WTC11 (cell line): Measurements from ENCODE around the gene GATAD2A. TPM values are rescaled to one million over a fixed set of nuclear protein-coding genes. Genes with fewer than 3 reads are reported as not detected.
A peak's percentile ranks its signal among the peaks of the same experiment; 100 is the strongest.
"Not testable (repeated sequence)": the region's sequence is repeated elsewhere in the genome, so short reads cannot be mapped to it uniquely, and the experiment has no call there.

Source experiments
- ATAC-seq: fragments of 200-7000 bp; cut with Tn5 transposase; 2 replicates; pipeline ENCODE4 v1.10.0; 2021; ENCODE audit warnings: mild to moderate bottlenecking, moderate library complexity
- CTCF ChIA-PET: fragments of 300-600 bp; sonication (Branson Sonifier 250); formaldehyde crosslinking; loops from one replicate; lab custom pipeline; 2021; ENCODE audit warnings: antibody characterized with exemption; lab: Charles Lee
- POLR2A ChIA-PET: fragments of 350-600 bp; sonication (Branson Sonifier 250); formaldehyde crosslinking; loops from one replicate; lab custom pipeline; 2021; ENCODE audit warnings: antibody characterized with exemption; lab: Charles Lee
- DNase-seq: peaks from one replicate; pipeline ENCODE4 v3.0.0; 2021; ENCODE audit warnings: low spot score
- H3K27ac Mint-ChIP-seq: 2 replicates; pipeline ENCODE4 v1.8.0; 2021; ENCODE audit warnings: mixed read lengths
- H3K27me3 Mint-ChIP-seq: 2 replicates; pipeline ENCODE4 v1.8.0; 2021; ENCODE audit warnings: low read depth, mild to moderate bottlenecking, moderate library complexity, mixed read lengths
- H3K36me3 Mint-ChIP-seq: 2 replicates; pipeline ENCODE4 v1.8.0; 2021; ENCODE audit warnings: mixed read lengths
- H3K4me1 Mint-ChIP-seq: 2 replicates; pipeline ENCODE4 v1.8.0; 2022; ENCODE audit warnings: mixed read lengths
- H3K4me3 Mint-ChIP-seq: 2 replicates; pipeline ENCODE4 v1.8.0; 2021; ENCODE audit warnings: mild to moderate bottlenecking, moderate library complexity, mixed read lengths
- H3K9me3 Mint-ChIP-seq: 2 replicates; pipeline ENCODE4 v1.8.0; 2021; ENCODE audit warnings: mixed read lengths
- CDX4 ChIP-seq: fragments of 250-450 bp; sonication (Bioruptor Pico); IDR thresholded peaks from 2 replicates; pipeline ENCODE4 v1.9.0; 2021; ENCODE audit warnings: moderate library complexity, mild to moderate bottlenecking, inconsistent platforms, borderline replicate concordance
- CREB1 ChIP-seq: sonication (generic); formaldehyde crosslinking; IDR thresholded peaks from 2 replicates; pipeline ENCODE4 v1.8.0; 2023; ENCODE audit warnings: mild to moderate bottlenecking, missing genetic modification reagents
- CREM ChIP-seq: sonication (generic); formaldehyde crosslinking; IDR thresholded peaks from 2 replicates; pipeline ENCODE4 v1.8.1; 2022; ENCODE audit warnings: mild to moderate bottlenecking, missing genetic modification reagents, moderate library complexity
- ELF4 ChIP-seq: sonication (generic); formaldehyde crosslinking; IDR thresholded peaks from 2 replicates; pipeline ENCODE4 v1.8.1; 2022; ENCODE audit warnings: low read depth, mild to moderate bottlenecking, moderate library complexity, missing genetic modification reagents
- EMX1 ChIP-seq: fragments of 250-450 bp; sonication (Bioruptor Pico); IDR thresholded peaks from 2 replicates; pipeline ENCODE4 v1.8.0; 2021; ENCODE audit warnings: mild to moderate bottlenecking
- ETV6 ChIP-seq: sonication (generic); formaldehyde crosslinking; IDR thresholded peaks from 2 replicates; pipeline ENCODE4 v1.8.1; 2022; ENCODE audit warnings: mild to moderate bottlenecking, missing genetic modification reagents
- GABPB1 ChIP-seq: sonication (generic); formaldehyde crosslinking; IDR thresholded peaks from 2 replicates; pipeline ENCODE4 v1.8.1; 2023; ENCODE audit warnings: mild to moderate bottlenecking, missing genetic modification reagents
- GRHL2 ChIP-seq: fragments of 250-450 bp; sonication (Bioruptor Pico); IDR thresholded peaks from 2 replicates; pipeline ENCODE4 v1.8.0; 2022; ENCODE audit warnings: mild to moderate bottlenecking, moderate library complexity; ENCODE audit not compliant: insufficient replicate concordance, severe bottlenecking
- HMGXB4 ChIP-seq: sonication (generic); formaldehyde crosslinking; IDR thresholded peaks from 2 replicates; pipeline ENCODE4 v1.8.1; 2023; ENCODE audit warnings: mild to moderate bottlenecking, moderate library complexity, missing genetic modification reagents
- JUN ChIP-seq: sonication (generic); formaldehyde crosslinking; IDR thresholded peaks from 2 replicates; pipeline ENCODE4 v1.8.0; 2023; ENCODE audit warnings: mild to moderate bottlenecking, missing genetic modification reagents
- MXD4 ChIP-seq: fragments of 250-450 bp; sonication (Bioruptor Pico); IDR thresholded peaks from 2 replicates; pipeline ENCODE4 v1.8.0; 2021; ENCODE audit warnings: mild to moderate bottlenecking, moderate library complexity, borderline replicate concordance
- MYBL2 ChIP-seq: sonication (generic); formaldehyde crosslinking; IDR thresholded peaks from 2 replicates; pipeline ENCODE4 v1.8.1; 2023; ENCODE audit warnings: mild to moderate bottlenecking, moderate library complexity, missing genetic modification reagents
- SOX15 ChIP-seq: fragments of 250-450 bp; sonication (Bioruptor Pico); IDR thresholded peaks from 2 replicates; pipeline ENCODE4 v1.9.0; 2021; ENCODE audit warnings: mild to moderate bottlenecking
- SP1 ChIP-seq: sonication (generic); formaldehyde crosslinking; conservative IDR thresholded peaks from 2 replicates; pipeline ENCODE4 v1.8.1; 2022; ENCODE audit warnings: missing genetic modification reagents
- TCF7 ChIP-seq: sonication (generic); formaldehyde crosslinking; IDR thresholded peaks from 2 replicates; pipeline ENCODE4 v1.8.0; 2022; ENCODE audit warnings: mild to moderate bottlenecking, low read depth, missing genetic modification reagents, moderate library complexity
- ZNF121 ChIP-seq: sonication (generic); formaldehyde crosslinking; IDR thresholded peaks from 2 replicates; pipeline ENCODE4 v1.8.0; 2023; ENCODE audit warnings: missing genetic modification reagents
- ZNF232 ChIP-seq: sonication (generic); formaldehyde crosslinking; IDR thresholded peaks from 2 replicates; pipeline ENCODE4 v1.8.0; 2022; ENCODE audit warnings: mild to moderate bottlenecking, missing genetic modification reagents
- ZNF317 ChIP-seq: sonication (generic); formaldehyde crosslinking; IDR thresholded peaks from 2 replicates; pipeline ENCODE4 v1.8.1; 2023; ENCODE audit warnings: low read depth, mild to moderate bottlenecking, moderate library complexity, missing genetic modification reagents, borderline replicate concordance
- ZNF416 ChIP-seq: fragments of 250-450 bp; sonication (Bioruptor Pico); IDR thresholded peaks from 2 replicates; pipeline ENCODE4 v1.9.0; 2021; ENCODE audit warnings: mild to moderate bottlenecking, inconsistent platforms
- total RNA-seq: library from RNA; stranded (reverse); gene quantifications from 3 replicates; pipeline ENCODE4 v1.2.3, GENCODE V29; 2021
- TF ChIP-seq, protein P1 (sequence below): sonication (generic); formaldehyde crosslinking; conservative IDR thresholded peaks from 2 replicates; pipeline ENCODE4 v1.8.1; 2023; ENCODE audit warnings: mild to moderate bottlenecking, low read depth, missing genetic modification reagents, moderate library complexity

GATAD2A gene
- total RNA-seq, 1 experiment from 2014 or later: 209 TPM

DNA sequence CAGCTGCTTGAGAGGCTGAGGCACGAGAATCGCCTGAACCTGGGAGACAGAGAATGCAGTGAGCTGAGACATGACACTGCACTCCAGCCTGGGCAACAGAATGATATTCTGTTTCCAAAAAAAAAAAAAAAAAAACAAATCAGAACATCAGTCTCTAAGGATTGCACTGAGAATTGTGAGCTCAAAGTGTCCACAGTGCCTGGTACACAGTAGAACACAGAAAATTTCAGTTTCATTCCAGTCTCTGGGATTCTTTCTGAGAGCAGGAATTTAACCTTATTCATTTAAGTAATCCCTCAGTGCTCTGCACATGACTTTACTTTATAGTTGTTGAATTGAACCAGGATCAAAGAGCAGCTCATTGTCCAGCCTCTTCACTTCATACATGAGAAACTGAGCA, 25.9 kb upstream of the GATAD2A start:
- CTCF ChIA-PET: interaction anchor here (0.6 to 1.5 kb wide), 7 partner anchors 10 to 155 kb away, joined by 3 to 8 read pairs (median 3); no protein-coding TSS in a partner anchor
- DNase-seq (no peak), ATAC-seq (no peak)
- no peak overlapping the region for H3K4me3 Mint-ChIP-seq
- TF ChIP-seq, protein P1, sequence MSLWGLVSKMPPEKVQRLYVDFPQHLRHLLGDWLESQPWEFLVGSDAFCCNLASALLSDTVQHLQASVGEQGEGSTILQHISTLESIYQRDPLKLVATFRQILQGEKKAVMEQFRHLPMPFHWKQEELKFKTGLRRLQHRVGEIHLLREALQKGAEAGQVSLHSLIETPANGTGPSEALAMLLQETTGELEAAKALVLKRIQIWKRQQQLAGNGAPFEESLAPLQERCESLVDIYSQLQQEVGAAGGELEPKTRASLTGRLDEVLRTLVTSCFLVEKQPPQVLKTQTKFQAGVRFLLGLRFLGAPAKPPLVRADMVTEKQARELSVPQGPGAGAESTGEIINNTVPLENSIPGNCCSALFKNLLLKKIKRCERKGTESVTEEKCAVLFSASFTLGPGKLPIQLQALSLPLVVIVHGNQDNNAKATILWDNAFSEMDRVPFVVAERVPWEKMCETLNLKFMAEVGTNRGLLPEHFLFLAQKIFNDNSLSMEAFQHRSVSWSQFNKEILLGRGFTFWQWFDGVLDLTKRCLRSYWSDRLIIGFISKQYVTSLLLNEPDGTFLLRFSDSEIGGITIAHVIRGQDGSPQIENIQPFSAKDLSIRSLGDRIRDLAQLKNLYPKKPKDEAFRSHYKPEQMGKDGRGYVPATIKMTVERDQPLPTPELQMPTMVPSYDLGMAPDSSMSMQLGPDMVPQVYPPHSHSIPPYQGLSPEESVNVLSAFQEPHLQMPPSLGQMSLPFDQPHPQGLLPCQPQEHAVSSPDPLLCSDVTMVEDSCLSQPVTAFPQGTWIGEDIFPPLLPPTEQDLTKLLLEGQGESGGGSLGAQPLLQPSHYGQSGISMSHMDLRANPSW (CRISPR knock-in tag): no peak
- TF ChIP-seq TCF7 (CRISPR knock-in tag): no peak
- TF ChIP-seq ZNF121 (CRISPR knock-in tag): no peak
- no peak for TF ChIP-seq EMX1 (CRISPR knock-in tag)
- no peak for TF ChIP-seq ZNF317
- TF ChIP-seq GABPB1: no peak
- TF ChIP-seq SP1: no peak
- TF ChIP-seq ZNF232 (CRISPR knock-in tag): no peak
- TF ChIP-seq JUN (CRISPR knock-in tag): no peak
- TF ChIP-seq ZNF416 (CRISPR knock-in tag): no peak
- TF ChIP-seq ELF4: no peak
- no peak for TF ChIP-seq SOX15
- TF ChIP-seq ETV6 (CRISPR knock-in tag): no peak
- no peak for TF ChIP-seq GRHL2 (CRISPR knock-in tag)
- no peak for TF ChIP-seq MYBL2 (CRISPR knock-in tag)
- TF ChIP-seq MXD4: no peak
- TF ChIP-seq CDX4 (CRISPR knock-in tag): no peak
- no peak for TF ChIP-seq CREB1
- no peak for TF ChIP-seq HMGXB4 (CRISPR knock-in tag)
- no peak for TF ChIP-seq CREM (CRISPR knock-in tag)
- TF ChIP-seq, all 79 proteins: peak for 0
- 0 out of 2 replicates have a peak, but pooled peaks cover 3% of the 10 kb centered on the region for H3K36me3 Mint-ChIP-seq
- no peak overlapping the region for H3K27ac Mint-ChIP-seq
- POLR2A ChIA-PET: no interaction called here
- H3K4me1 Mint-ChIP-seq: peaks cover 14% of the 10 kb centered on the region
- H3K9me3 Mint-ChIP-seq: no peaks in the 10 kb centered on the region
- peaks cover 7% of the 10 kb centered on the region for H3K27me3 Mint-ChIP-seq

DNA sequence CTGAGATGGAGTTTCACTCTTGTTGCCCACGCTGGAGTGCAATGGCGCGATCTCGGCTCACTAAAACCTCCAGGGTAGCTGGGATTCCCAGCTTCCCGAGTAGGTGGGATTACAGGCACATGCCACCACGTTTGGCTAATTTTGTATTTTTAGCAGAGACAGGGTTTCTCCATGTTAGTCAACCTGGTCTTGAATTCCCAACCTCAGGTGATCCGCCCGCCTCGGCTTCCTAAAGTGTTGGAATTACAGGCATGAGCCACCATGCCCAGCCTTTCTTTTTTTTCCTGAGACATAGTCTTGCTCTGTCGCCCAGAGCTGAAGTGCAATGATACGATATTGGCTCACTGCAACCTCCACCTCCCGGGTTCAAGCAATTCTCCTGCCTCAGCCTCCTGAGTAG, 25.2 kb upstream of the GATAD2A start:
- DNase-seq: not testable (repeated sequence)
- CTCF ChIA-PET: interaction anchor here (0.9 to 1.4 kb wide), 3 partner anchors 11 to 110 kb away, joined by 3 to 4 read pairs (median 3); no protein-coding TSS in a partner anchor
- H3K4me1 Mint-ChIP-seq: peaks cover 16% of the 10 kb centered on the region

More for the DNA sequence above, 25.2 kb upstream of the GATAD2A start:
- ATAC-seq, POLR2A ChIA-PET, H3K4me3 Mint-ChIP-seq, H3K9me3 Mint-ChIP-seq, H3K36me3 Mint-ChIP-seq, H3K27me3 Mint-ChIP-seq: not testable (repeated sequence)
- H3K27ac Mint-ChIP-seq: 0 out of 2 replicates have a peak overlapping the region, but pooled peaks have one; percentile 36
